ENCODE results near the gene ELAVL4.

DNA sequence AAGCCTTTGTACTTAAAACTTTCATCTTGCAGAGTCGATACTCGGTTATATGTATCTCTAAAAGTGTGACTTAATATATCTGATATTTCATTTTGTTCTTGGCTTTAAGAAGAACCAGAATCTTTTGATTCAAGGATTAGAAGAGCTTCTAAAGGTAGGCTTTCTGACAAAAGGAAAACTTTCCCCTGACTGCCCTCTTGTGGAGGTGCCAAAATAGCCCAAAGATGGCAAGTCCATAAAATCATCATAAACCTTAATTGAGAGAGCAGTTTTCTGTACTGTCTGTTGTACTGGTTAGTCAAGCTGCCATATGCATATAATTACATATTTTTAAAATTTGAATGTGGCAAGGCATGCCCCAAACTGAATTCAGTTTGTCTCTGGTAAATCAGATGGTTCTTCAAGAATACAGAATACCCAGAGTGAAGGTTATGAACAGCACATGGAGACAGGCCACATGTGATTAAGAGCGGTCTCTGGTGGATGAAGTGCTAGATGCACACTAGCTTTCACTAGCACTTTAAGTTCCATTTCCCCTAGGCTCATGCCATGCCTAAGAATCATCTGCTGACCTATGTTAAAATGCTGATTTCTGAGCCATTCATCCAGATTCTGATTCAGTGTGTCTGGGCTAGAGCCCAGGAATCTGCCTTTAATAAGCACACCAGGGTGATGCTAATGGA is 27.7 kb upstream of the ELAVL4 start:
- TF ChIP-seq, protein P1, sequence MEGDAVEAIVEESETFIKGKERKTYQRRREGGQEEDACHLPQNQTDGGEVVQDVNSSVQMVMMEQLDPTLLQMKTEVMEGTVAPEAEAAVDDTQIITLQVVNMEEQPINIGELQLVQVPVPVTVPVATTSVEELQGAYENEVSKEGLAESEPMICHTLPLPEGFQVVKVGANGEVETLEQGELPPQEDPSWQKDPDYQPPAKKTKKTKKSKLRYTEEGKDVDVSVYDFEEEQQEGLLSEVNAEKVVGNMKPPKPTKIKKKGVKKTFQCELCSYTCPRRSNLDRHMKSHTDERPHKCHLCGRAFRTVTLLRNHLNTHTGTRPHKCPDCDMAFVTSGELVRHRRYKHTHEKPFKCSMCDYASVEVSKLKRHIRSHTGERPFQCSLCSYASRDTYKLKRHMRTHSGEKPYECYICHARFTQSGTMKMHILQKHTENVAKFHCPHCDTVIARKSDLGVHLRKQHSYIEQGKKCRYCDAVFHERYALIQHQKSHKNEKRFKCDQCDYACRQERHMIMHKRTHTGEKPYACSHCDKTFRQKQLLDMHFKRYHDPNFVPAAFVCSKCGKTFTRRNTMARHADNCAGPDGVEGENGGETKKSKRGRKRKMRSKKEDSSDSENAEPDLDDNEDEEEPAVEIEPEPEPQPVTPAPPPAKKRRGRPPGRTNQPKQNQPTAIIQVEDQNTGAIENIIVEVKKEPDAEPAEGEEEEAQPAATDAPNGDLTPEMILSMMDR (conservative IDR thresholded peaks at IDR 0.05), result peak; percentile 73
- TF ChIP-seq ZFX (IDR thresholded peaks at IDR 0.05), result no peak
